Activated CD8-positive, alpha-beta memory T cell treated with anti-CD3 and anti-CD28 coated beads for 1 hour (primary cell): ENCODE data around the gene ZNF479.
"Not testable (repeated sequence)": the region's sequence is repeated elsewhere in the genome, so short reads cannot be mapped to it uniquely, and the experiment has no call there.

ENCODE experiments used
- DNase-seq, 2 donors: peaks; one replicate each; pipeline ENCODE4 v3.0.0-alpha.2; 2020; ENCODE audit warnings: low read depth in 1 of 2; ENCODE audit errors: extremely low read depth in 1 of 2

ZNF479 gene

DNA sequence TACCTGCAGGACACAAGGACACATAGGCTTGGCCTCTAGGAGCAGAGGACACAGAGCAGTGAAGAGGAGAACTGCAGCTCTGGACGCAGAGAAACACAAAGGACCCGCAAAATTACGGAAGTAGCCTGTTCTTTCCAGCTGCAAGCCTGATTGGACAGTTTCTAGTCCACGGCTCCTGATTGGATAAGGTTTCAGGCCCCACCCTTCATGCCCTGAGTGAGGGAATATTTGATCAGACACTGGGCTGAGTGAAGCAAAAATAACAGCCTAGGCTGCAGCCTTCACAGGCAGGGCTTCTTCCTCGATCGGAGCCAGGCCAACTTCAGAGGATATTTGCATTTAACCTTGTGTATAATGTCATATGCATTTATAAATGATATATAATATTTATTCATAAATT, at the start of gene ZNF479:
ZNF479 (minus strand) TSS at position 101 of the 400 bp plus-strand sequence. CDS start 112 bp downstream, outside the sequence.
- DNase-seq: not testable (repeated sequence)

DNA sequence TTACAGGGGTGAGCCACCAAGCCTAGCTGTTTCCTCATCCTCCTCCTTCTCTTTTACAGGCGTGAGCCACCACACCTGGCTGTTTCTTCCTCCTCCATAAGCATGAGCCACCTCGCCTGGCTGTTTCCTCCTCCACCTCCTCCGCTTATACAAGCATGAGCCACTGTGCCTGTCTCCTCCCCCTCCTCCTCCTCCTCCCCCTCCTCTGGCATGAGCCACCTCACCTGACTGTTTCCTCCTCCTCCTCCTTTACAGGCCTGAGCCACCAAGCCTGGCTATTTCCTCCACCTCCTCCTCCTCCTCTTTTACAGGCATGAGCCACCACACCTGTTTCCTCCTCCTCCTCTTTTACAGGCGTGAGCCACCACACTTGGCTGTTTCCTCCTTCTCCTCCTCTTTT, 49.8 kb upstream of the ZNF479 start:
- DNase-seq: no peak

DNA sequence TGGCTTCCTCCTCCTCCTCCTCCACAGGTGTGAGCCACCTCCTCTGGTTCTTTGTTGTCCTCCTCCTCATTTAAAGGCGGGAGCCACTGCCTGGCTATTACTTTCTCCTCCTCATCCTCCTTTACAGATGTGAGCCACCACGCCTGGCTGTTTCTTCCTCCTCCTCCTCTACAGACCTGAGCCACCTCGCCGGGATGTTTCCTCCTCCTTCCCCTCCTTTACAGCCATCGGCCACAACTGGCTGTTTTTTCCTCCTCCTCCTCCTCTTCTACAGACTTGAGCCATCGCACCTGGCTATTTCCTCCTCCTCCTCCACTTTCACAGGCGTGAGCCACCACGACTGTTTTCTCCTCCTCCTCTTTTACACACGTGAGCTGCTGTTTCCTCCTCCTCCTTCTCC, 49.0 kb upstream of the ZNF479 start:
- no peak for DNase-seq

DNA sequence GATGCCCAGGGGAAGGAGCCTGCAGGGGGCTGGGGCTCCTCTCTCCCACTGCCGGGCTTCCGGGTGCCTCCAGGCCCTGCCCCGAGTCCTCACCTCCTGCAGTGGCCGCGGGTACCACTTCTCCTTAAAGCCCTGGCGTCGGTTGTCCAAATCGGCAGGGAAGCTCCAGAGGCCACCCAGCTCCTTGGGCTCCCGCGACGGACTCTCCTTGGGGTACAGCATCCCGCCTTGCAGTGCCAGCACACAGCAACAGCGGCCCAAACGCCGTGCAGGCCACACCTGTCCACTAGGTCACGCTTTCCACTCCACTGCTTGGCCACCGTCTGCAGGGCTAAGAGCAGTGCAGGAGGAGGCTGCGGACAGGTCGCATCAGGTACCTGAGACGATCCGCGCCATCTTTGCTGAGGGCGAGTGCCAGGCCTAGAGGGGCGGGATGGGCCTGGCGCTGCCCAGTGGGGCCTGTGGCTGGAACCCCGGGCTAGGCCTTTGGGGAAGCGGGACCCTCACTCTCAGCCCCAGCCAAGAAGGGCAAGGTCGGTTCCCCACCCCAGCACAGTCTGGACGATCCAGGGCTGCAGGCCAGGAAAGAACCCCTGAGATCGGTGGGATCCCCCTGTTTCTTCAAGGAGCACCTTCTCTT, 47.7 kb upstream of the ZNF479 start:
- no peak for DNase-seq

DNA sequence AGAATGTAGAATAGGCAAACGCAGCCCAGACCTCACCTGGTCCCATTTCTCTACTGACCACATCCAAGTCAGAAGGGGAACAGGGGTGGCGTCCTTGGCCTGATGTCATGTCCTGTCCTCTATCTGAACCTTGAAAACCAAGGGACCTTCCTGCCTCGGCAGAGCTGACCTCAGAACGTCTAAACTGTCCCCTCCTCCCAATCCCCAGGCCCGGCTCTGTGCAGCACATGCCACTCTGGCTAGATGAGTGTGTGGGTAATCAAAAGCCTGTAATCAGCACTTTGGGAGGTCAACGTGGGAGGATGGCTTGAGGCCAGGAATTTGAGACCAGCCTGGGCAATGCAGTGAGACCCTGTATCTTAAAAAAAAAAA, 46.5 kb upstream of the ZNF479 start:
- DNase-seq: no peak

DNA sequence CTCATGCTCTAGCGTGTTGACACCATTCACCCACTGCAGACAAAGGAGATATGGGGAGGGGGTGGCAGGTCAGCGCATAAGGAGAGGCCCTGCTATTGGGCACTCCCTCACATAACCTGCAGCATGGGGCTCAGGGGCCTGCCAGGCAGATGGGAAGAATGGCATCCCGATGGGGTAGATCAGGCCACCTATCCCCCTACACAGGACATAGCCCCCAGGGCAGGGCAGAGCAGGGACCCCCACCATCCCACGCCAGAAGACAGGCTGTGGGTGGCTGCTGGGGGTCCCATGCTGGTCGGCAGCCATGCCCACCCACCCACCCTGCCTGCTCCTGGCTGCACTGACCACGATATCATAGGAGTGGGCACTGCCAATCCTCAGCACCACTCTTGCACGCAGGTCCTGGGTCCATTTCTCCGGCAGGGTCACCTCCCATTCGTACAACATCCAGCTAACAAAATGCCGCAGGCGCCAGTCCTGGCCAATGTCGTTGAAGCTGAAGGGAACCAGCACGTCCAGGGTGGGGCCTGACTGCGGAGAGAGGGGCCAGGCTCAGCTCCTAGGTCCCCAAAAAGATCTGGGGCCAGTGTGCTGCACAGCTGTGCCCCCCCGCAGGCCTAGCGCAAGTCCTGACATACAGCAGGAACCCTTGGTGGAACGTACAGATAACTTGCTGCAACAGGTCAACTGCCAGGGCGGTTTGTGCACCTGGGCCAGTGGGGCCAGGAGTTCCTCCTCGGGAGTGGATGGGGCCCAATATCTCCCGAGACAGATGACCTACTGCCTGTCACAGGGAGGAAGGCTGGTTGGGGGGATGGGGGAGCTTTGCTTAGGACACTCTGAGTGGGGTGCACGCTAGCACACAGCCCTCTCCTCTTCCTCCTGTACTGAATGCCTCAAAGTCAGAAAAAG, 45.9 kb upstream of the ZNF479 start:
- DNase-seq: no peak

DNA sequence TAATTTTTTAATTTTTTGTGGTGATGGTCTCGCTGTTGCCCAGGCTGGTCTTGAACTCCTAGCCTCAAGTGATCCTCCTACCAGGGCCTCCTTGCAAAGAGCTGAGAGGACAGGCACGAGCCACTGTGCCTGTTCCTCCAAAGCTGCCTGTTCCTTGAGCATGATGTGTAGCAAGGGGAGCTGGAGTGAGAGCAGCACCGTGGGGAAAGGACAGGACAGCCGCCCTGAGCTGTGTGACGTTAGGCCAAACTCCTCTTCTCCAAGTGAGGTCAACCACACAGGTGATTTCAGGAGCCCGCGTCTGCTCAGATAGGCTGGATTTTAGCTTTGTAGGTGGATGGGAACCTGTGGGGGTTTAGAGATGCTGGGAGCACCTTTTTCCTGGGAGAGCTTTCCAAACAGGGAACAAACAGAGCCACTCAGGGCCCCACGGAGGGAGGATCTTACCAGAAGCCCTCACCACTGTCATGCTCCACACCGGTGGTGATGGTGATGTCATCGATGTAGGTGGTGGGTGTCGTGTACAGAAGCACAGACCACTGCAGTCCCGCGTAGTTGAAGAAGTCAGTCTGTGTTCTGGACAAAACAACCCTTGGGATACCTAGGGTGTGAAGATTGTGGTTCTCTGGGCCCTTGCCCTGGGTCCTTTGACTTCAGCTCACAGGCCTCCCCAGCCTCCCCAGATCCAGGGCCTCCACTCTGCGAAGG, 44.8 kb upstream of the ZNF479 start:
- no peak for DNase-seq

DNA sequence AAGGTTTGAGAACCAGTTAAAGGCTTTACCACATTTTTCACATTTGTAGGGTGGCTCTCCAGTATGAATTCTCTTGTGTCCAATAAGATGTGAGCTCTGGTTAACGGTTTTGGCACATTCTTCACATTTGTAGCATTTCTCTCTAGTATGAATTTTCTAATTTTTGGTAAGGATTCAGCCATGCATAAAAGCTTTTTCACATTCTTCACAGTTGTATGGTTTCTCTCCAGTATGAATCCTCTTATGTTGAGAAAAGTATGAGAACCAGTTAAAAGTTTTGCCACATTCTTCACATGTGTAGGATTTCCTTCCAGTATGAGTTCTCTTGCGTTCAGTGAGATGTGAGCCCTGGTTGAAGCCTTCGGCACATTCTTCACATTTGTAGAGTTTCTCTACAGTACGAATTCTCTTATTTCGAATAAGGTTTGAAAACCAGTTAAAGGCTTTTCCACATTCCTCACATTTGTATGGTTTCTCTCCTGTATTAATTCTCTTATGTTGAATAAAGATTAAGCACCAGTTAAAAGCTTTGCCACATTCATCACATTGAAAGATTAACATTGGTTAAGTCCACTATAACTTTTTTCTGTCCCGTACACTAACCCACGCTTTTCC, 33.2 kb upstream of the ZNF479 start:
- DNase-seq: no peak

DNA sequence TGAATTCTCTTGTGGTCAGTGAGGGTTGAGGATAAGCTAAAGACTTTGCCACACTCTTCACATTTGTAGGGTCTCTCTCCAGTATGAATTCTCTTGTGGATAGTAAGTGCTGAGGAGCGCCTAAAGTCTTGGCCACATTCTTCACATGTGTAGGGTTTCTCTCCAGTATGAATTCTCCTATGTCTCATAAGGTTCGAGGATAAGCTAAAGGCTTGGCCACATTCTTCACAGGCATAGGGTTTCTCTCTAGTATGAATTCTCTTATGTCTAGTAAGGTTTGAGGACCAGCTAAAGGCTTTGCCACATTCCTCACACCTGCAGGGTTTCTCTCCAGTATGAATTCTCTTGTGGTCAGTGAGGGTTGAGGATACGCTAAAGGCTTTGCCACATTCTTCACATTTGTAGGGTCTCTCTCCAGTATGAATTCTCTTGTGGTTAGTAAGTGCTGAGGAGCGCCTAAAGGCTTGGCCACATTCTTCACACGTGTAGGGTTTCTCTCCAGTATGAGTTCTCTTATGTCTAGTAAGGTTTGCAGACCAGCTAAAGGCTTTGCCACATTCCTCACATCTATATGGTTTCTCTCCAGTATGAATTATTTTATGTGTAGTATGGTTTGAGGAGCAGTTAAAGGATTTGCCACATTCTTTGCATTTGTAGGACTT, 12.0 kb downstream of the ZNF479 start:
- not testable (repeated sequence) for DNase-seq
